Measurements from ENCODE around the gene TAMALIN.

TAMALIN gene

DNA sequence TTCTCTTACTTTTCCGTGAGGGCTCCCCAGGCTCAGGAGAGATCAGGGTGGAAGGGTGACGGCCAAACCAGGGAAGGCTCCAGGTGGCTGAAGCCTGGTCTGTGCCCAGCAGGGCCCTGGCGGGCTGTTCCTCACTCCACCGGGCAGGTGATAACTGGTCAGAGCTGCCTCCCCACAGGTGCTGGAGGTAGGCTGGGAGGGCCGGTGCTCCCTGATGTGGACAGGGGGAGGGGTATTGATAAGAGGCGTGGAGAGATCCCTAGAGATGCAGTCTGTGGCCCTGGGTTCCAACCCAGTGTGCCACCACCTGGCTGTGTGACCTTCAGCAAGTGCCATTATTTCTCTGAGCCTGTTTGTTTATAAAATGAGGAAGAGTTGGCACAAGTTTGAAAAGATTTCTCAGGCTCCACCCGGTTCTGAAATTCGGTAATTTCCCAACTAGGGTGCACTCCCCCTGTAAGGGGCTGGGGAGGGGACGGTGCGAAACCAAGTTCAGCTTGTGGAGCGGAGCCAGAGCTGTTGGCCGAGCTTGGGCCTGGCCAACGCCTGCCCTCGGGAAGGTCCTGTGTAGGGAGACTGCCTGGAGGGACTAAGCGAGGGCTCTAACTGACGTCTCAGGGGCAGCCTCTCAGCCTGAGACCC is 43.5 kb downstream of the TAMALIN start:
- Histone ChIP-seq H3K4me3 (ENCODE audit: control insufficient read depth in 1 of 7, extremely low read depth in 1 of 7, insufficient read depth in 4 of 7, low read depth in 2 of 7, low read length in 6 of 7) (peak overlapping the region; percentile 35 to 79 (median 54)), H3K36me3 (ENCODE audit: control insufficient read depth in 4 of 4, insufficient read depth in 4 of 4, low read length in 3 of 4) (no peaks in the 10 kb centered on the region), H3K9me3 (ENCODE audit: control extremely low read depth in 1 of 5, control insufficient read depth in 4 of 5, insufficient read depth in 2 of 5, low read depth in 1 of 5, low read length in 4 of 5) (no peaks in the 10 kb centered on the region), H3K27me3 (replicated peaks in 2 of 5; ENCODE audit: control insufficient read depth in 4 of 5, insufficient read depth in 5 of 5, low read length in 4 of 5) (peaks cover 0 to 31% (median 22%) of the 10 kb centered on the region in 5 experiments), H3K4me1 (ENCODE audit: control extremely low read depth in 1 of 4, control insufficient read depth in 4 of 4, insufficient read depth in 4 of 4, low read length in 3 of 4) (peaks cover 0 to 37% (median 27%) of the 10 kb centered on the region in 4 experiments), H3K27ac (ENCODE audit: insufficient read depth in 1 of 2, low read depth in 1 of 2, low read length in 2 of 2, poor library complexity in 1 of 2, severe bottlenecking in 2 of 2) (peak overlapping the region in 1 of 2 experiments; percentile 65)
- DNase-seq: peak in 2 of 3 donors; percentile 60 to 66
- POLR2A ChIA-PET: interaction anchor here (2.0 to 2.8 kb wide), 4 partner anchors 13 to 24 kb away, joined by 16 to 30 read pairs (median 20); partner anchors contain the start of gene ATG101
- CTCF ChIA-PET: interaction anchor here (0.7 to 6.7 kb wide), 6 partner anchors 9 to 32 kb away, joined by 3 to 104 read pairs (median 6); no protein-coding TSS in a partner anchor
- 26% methylated on average over 14 of the region's 16 CpGs for WGBS (ENCODE audit: insufficient coverage)

DNA sequence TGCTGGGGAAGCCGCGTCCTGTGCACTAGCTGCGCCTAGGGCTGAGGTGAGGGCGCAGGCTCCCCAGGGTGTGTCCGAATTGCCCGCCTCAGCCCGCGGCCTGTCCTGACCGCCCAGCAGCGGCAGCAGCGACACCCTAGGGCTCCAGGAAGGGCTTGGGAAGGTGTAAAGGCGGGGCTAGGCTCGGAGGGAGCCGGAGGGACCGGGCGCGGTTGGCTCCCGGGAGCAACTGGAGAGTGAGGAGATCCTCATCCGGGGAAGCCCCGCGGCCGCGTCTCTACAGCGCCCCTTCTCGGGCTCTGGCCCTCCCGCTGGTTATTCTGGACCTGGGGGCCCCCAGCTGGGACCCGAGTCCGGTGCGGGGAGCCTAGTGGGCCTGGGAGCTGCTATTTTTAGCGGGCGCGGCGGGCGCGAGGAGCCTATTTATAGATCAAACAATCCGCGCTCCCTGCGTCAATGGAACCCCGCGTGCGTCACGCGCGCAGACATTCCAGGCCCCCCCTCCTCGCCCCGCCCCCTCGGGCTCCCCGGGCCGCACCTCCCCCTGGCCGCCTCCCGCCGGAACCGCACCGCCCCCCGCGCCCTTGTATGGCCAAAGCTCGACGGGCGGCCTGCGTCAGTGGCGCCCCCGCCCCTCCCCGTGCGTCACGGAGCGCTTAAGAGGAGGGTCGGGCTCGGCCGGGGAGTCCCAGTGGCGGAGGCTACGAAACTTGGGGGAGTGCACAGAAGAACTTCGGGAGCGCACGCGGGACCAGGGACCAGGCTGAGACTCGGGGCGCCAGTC is 44.2 kb downstream of the TAMALIN start, which contains the start of gene NR4A1:
TSS of gene NR4A1 (plus strand) at position 685 of the 784 bp plus-strand sequence. CDS start 2,887 bp downstream, outside the sequence.
- peaks cover 0 to 31% (median 22%) of the 10 kb centered on the region in 5 experiments for H3K27me3 ChIP-seq (replicated peaks in 2 of 5; ENCODE audit: control insufficient read depth in 4 of 5, insufficient read depth in 5 of 5, low read length in 4 of 5)
- under 1% methylated on average over 58 of the region's 77 CpGs for whole genome bisulfite sequencing (ENCODE audit: insufficient coverage)

DNA sequence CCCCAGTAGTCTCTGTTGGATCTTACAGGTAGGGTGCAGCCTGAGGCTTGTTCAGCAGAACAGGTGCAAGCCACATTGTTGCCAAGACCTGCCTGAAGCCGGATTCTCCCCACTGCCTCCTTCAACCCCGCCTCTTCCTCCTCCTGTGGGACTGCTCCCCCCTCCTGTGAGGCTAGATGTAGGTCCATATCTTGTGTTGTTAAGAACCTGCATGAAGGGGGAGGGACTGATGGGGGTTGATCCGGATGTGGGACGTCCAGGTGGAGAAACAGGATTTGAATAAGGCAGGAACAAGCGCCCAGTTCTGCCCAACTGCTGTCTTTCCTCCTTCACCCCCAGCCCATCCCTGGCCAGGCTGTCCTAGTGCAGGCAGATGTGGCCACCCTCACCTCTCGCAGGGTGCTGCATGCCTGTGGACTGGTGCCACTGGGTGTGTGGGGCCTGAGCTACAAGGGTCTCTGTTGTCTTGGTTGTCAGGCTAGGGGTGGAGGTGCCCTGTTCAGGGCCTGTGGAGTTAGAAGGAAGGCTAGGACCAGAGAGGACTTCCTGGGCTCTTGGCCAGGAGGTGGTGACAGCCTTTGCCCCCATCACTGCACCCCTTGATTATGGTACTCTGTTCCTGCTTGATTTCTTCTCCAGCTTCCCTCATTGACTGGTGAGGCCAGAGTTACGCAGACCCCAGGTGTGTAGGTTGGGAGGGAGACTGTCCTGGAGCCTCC is 45.9 kb downstream of the TAMALIN start:
- DNase-seq: no peak
- Histone ChIP-seq H3K27ac (ENCODE audit: insufficient read depth in 1 of 2, low read depth in 1 of 2, low read length in 2 of 2, poor library complexity in 1 of 2, severe bottlenecking in 2 of 2) (no peak overlapping the region), H3K9me3 (ENCODE audit: control extremely low read depth in 1 of 5, control insufficient read depth in 4 of 5, insufficient read depth in 2 of 5, low read depth in 1 of 5, low read length in 4 of 5) (no peaks in the 10 kb centered on the region), H3K27me3 (replicated peaks in 2 of 5; ENCODE audit: control insufficient read depth in 4 of 5, insufficient read depth in 5 of 5, low read length in 4 of 5) (peaks cover 0 to 31% (median 22%) of the 10 kb centered on the region in 5 experiments), H3K36me3 (ENCODE audit: control insufficient read depth in 4 of 4, insufficient read depth in 4 of 4, low read length in 3 of 4) (peaks cover 0 to 4% (median 0%) of the 10 kb centered on the region in 4 experiments), H3K4me3 (ENCODE audit: control insufficient read depth in 1 of 7, extremely low read depth in 1 of 7, insufficient read depth in 4 of 7, low read depth in 2 of 7, low read length in 6 of 7) (peak overlapping the region in 4 of 7 experiments; percentile 20 to 79 (median 56)), H3K4me1 (ENCODE audit: control extremely low read depth in 1 of 4, control insufficient read depth in 4 of 4, insufficient read depth in 4 of 4, low read length in 3 of 4) (peaks cover 0 to 26% (median 18%) of the 10 kb centered on the region in 4 experiments)
- ChIA-PET CTCF (interaction anchor here (0.7 to 6.7 kb wide), 6 partner anchors 9 to 69 kb away, joined by 3 to 104 read pairs (median 10); no protein-coding TSS in a partner anchor), POLR2A (interaction anchor here (0.6 to 3.0 kb wide), 6 partner anchors 10 to 27 kb away, joined by 3 to 30 read pairs (median 3); no protein-coding TSS in a partner anchor)
- no CpG with 5 or more reads among the region's 7 CpGs for WGBS (ENCODE audit: insufficient coverage)

More for the DNA sequence above, 44.2 kb downstream of the TAMALIN start, which contains the start of gene NR4A1:
- peaks cover 0 to 30% (median 21%) of the 10 kb centered on the region in 4 experiments for H3K4me1 ChIP-seq (ENCODE audit: control extremely low read depth in 1 of 4, control insufficient read depth in 4 of 4, insufficient read depth in 4 of 4, low read length in 3 of 4)
- peak within 1 kb of the TSS; percentile 41 to 79 (median 70) for H3K4me3 ChIP-seq (ENCODE audit: control insufficient read depth in 1 of 7, extremely low read depth in 1 of 7, insufficient read depth in 4 of 7, low read depth in 2 of 7, low read length in 6 of 7)
- H3K27ac ChIP-seq (ENCODE audit: insufficient read depth in 1 of 2, low read depth in 1 of 2, low read length in 2 of 2, poor library complexity in 1 of 2, severe bottlenecking in 2 of 2): peak within 1 kb of the TSS in 1 of 2 experiments; percentile 65
- ChIA-PET CTCF (interaction anchor here (0.7 to 6.7 kb wide), 10 partner anchors 9 to 31 kb away, joined by 3 to 104 read pairs (median 5); no protein-coding TSS in a partner anchor), POLR2A (interaction anchor here (0.6 to 2.8 kb wide), 10 partner anchors 9 to 1622 kb away, joined by 3 to 30 read pairs (median 6); partner anchors contain the start of gene ATG101)
- no peaks in the 10 kb centered on the region for H3K36me3 ChIP-seq (ENCODE audit: control insufficient read depth in 4 of 4, insufficient read depth in 4 of 4, low read length in 3 of 4)
- no peaks in the 10 kb centered on the region for H3K9me3 ChIP-seq (ENCODE audit: control extremely low read depth in 1 of 5, control insufficient read depth in 4 of 5, insufficient read depth in 2 of 5, low read depth in 1 of 5, low read length in 4 of 5)
- peak; percentile 95 to 98 (median 97) for DNase-seq

DNA sequence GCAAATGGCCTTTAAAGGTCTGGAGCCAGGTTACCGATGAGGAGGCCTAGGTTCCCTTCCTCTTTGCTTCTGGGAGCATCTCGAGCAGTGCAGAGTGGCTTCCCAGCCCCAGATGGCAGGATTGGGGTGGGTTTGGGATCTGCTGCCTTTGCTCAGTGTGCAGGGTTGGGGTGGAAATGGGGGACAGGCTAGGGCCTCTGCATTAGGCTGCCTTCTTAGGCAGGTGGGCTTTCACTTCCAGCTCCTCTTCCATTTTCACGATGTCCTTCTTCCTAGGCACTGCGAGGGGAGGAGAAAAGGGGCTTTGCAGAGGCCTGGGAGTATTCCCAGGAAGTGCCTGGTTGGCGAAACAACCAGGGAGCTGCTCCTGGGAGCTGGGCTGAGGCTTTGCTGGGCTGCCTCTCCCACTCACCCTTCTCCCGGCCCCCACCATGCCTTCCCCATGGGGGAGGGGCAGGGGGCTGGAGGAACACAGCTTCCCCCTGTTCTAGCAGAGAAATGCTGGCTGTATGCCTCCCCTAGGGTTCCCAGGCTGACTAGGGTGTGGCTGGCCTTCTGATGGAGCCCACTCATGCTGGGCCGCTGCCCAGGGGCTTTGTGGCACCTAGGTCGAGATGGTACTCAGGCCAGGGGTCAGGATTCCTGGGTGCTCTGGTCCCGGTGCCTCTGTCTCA is 46.9 kb downstream of the TAMALIN start:
- DNase-seq: no peak
- Histone ChIP-seq H3K36me3 (ENCODE audit: control insufficient read depth in 4 of 4, insufficient read depth in 4 of 4, low read length in 3 of 4) (peaks cover 0 to 4% (median 0%) of the 10 kb centered on the region in 4 experiments), H3K27me3 (replicated peaks in 2 of 5; ENCODE audit: control insufficient read depth in 4 of 5, insufficient read depth in 5 of 5, low read length in 4 of 5) (peaks cover 0 to 31% (median 22%) of the 10 kb centered on the region in 5 experiments), H3K27ac (ENCODE audit: insufficient read depth in 1 of 2, low read depth in 1 of 2, low read length in 2 of 2, poor library complexity in 1 of 2, severe bottlenecking in 2 of 2) (no peak overlapping the region), H3K4me3 (ENCODE audit: control insufficient read depth in 1 of 7, extremely low read depth in 1 of 7, insufficient read depth in 4 of 7, low read depth in 2 of 7, low read length in 6 of 7) (no peak overlapping the region), H3K4me1 (ENCODE audit: control extremely low read depth in 1 of 4, control insufficient read depth in 4 of 4, insufficient read depth in 4 of 4, low read length in 3 of 4) (peaks cover 0 to 26% (median 18%) of the 10 kb centered on the region in 4 experiments), H3K9me3 (ENCODE audit: control extremely low read depth in 1 of 5, control insufficient read depth in 4 of 5, insufficient read depth in 2 of 5, low read depth in 1 of 5, low read length in 4 of 5) (no peaks in the 10 kb centered on the region)
- CTCF ChIA-PET: interaction anchor here (1.2 to 6.7 kb wide), 2 partner anchors 14 to 25 kb away, joined by 3 to 104 read pairs; no protein-coding TSS in a partner anchor
- 97% methylated on average over 6 of the region's 9 CpGs for WGBS (ENCODE audit: insufficient coverage)
- POLR2A ChIA-PET: interaction anchor here (1.4 to 3.0 kb wide), 2 partner anchors 9 to 16 kb away, joined by 3 to 10 read pairs; no protein-coding TSS in a partner anchor

DNA sequence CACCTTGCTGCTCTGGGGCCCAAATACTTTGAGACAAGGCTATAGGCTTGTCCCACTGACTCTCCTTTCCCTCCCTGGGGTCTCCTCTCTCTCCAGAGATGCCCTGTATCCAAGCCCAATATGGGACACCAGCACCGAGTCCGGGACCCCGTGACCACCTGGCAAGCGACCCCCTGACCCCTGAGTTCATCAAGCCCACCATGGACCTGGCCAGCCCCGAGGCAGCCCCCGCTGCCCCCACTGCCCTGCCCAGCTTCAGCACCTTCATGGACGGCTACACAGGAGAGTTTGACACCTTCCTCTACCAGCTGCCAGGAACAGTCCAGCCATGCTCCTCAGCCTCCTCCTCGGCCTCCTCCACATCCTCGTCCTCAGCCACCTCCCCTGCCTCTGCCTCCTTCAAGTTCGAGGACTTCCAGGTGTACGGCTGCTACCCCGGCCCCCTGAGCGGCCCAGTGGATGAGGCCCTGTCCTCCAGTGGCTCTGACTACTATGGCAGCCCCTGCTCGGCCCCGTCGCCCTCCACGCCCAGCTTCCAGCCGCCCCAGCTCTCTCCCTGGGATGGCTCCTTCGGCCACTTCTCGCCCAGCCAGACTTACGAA is 47.6 kb downstream of the TAMALIN start:
- DNase-seq: no peak
- Histone ChIP-seq H3K36me3 (ENCODE audit: control insufficient read depth in 4 of 4, insufficient read depth in 4 of 4, low read length in 3 of 4) (peaks cover 0 to 4% (median 0%) of the 10 kb centered on the region in 4 experiments), H3K4me3 (ENCODE audit: control insufficient read depth in 1 of 7, extremely low read depth in 1 of 7, insufficient read depth in 4 of 7, low read depth in 2 of 7, low read length in 6 of 7) (no peak overlapping the region), H3K4me1 (ENCODE audit: control extremely low read depth in 1 of 4, control insufficient read depth in 4 of 4, insufficient read depth in 4 of 4, low read length in 3 of 4) (peaks cover 0 to 31% (median 18%) of the 10 kb centered on the region in 4 experiments), H3K9me3 (ENCODE audit: control extremely low read depth in 1 of 5, control insufficient read depth in 4 of 5, insufficient read depth in 2 of 5, low read depth in 1 of 5, low read length in 4 of 5) (no peaks in the 10 kb centered on the region), H3K27ac (ENCODE audit: insufficient read depth in 1 of 2, low read depth in 1 of 2, low read length in 2 of 2, poor library complexity in 1 of 2, severe bottlenecking in 2 of 2) (no peak overlapping the region), H3K27me3 (replicated peaks in 2 of 5; ENCODE audit: control insufficient read depth in 4 of 5, insufficient read depth in 5 of 5, low read length in 4 of 5) (peaks cover 0 to 25% (median 18%) of the 10 kb centered on the region in 5 experiments)
- ChIA-PET CTCF (interaction anchor here (1.2 to 6.7 kb wide), 3 partner anchors 15 to 26 kb away, joined by 3 to 104 read pairs (median 5); no protein-coding TSS in a partner anchor), POLR2A (interaction anchor here (3.0 kb wide), 1 partner anchor 17 kb away, joined by 10 read pairs; no protein-coding TSS in a partner anchor)
- WGBS (ENCODE audit: insufficient coverage): 98% methylated on average over 13 of the region's 21 CpGs
